ENCODE data around the gene OR4C5.
"Not testable (repeated sequence)": the region's sequence is repeated elsewhere in the genome, so short reads cannot be mapped to it uniquely, and the experiment has no call there.

Gene OR4C5

GRCh38 chr11:48366365-48366764 lies at the start of gene OR4C5:
Gene OR4C5 (minus strand): TSS chr11:48366465. CDS start chr11:48366465, 0 bp downstream.
- DNase-seq: no peak

- DNase-seq: no peak
Measured at GRCh38 chr11:48384670-48385069, 18.4 kb upstream of the OR4C5 start.

- not testable (repeated sequence) for DNase-seq
Measured at GRCh38 chr11:48384151-48384550, 17.9 kb upstream of the OR4C5 start.

DNA sequence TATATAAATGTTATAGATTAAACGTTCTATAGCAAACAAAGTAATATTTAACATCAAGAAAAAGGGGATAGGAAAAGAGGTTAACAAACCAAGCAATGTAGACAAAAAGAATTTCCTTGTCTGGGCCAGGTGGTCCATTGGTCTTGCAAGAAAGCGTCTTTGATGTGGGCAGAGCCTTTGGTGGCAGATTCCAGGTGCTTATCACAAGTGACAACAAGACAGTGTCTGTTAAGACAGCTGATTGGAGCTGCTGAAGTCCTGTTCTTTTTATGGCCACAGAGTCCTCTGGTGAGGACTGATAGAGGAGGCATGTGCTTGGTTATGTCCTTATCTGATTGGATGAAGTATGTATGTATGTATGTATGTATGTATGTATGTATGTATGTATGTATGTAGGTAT lies 5.0 kb downstream of the OR4C5 start:
- not testable (repeated sequence) for DNase-seq

- DNase-seq: no peak
Measured at GRCh38 chr11:48354677-48355076, 11.6 kb downstream of the OR4C5 start.

GRCh38 chr11:48354013-48354412 lies 12.3 kb downstream of the OR4C5 start:
- DNase-seq: no peak

GRCh38 chr11:48346286-48346685 lies 20.0 kb downstream of the OR4C5 start:
- not testable (repeated sequence) for DNase-seq

DNA sequence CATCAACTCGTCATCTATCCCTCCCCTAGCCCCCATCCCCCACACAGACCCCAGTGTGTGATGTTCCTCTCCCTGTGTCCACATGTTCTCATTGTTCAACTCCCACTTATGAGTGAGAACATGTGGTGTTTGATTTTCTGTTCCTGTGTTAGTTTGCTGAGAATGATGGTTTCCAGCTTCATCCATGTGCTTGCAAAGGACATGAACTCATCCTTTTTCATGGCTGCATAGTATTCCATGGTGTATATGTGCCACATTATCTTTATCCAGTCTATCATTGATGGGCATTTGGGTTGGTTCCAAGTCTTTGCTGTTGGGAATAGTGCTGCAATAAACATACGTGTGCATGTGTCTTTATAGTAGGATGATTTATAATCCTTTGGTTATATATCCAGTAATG lies 23.8 kb downstream of the OR4C5 start:
- DNase-seq: not testable (repeated sequence)

DNA sequence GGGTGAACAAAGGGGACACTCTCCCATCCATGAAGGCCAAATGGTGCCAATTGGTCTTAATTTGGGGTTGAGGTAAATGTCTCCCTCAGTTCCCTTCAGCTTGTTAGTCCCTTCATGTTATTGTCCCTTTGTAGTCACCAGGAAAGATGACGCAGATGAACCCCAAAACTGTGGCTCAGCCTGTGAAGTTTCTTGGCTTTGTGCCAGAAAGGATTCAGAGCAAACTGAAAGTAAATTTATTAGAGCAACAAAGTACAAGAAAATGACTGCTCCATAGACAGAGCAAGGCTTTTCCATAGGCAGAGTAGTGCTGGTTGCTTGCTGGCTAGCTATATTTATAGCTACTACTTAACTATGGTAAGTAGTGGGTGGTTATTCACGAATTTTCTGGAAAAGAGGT lies 24.8 kb downstream of the OR4C5 start:
- DNase-seq: no peak

DNA sequence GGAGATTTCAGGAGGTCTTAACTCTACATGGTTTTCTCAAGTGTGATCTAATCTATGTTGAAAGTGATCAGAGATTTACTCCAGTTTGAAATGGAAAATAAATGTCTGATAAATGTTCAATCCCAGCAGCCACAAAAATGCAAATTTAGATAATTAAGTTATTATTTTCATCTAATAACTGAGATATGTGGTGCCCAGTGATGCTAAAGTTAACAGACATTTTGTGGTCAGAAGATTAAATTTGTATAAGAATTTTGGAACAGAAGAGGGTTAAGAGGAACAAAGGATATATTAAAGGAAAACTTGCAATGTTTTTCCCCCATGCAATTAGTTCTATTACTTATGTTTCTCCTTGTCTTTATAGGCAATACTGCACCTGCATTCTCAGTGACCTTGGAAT lies 41.6 kb downstream of the OR4C5 start, which contains the start of gene OR4C3:
Gene OR4C3, plus strand, starts transcription at position 301 of the 400 bp plus-strand sequence. CDS start 102 bp downstream, outside the sequence.
- DNase-seq: not testable (repeated sequence)

DNA sequence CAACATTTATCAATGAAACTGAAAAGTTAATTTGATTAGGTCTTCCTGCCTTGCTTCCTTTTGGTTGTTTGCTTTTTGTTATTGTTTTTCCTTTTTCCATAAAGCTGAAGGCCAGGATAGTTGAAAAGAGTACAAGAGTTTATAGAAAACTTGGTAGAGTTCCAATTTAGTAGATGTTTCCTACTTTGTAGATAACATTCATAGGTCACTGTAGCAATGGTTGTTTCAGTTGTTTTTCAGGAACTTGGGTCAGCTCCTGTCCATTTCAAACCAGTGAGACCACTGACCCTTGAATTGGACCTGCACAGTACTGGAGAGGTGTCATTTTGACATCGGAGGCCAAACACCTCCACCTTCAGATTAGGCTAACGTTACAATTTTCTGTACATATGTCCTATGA lies 46.5 kb downstream of the OR4C5 start:
- DNase-seq: not testable (repeated sequence)
